Endothelial cell of umbilical vein (primary cell): ENCODE data around the gene TNPO3. TPM values are rescaled to one million over a fixed set of nuclear protein-coding genes. Genes with fewer than 3 reads are reported as not detected.

Experiments used
- BruUV-seq: library from RNA; stranded (reverse); fragments of 400-500 nt; replicated peaks from 2 replicates; lab custom pipeline; 2021; lab: Mats Ljungman, UMichigan
- CTCF ChIA-PET: fragments of 300-600, 350-600 bp; sonication (Branson Sonifier 250); formaldehyde crosslinking; loops from one replicate; lab custom pipeline; 2021; ENCODE audit warnings: antibody characterized with exemption, inconsistent platforms; lab: Charles Lee
- POLR2A ChIA-PET: fragments of 300-600, 350-600 bp; sonication (Branson Sonifier 250); formaldehyde crosslinking; loops from one replicate; lab custom pipeline; 2021; ENCODE audit warnings: antibody characterized with exemption, inconsistent platforms; lab: Charles Lee
- DNase-seq: peaks from one replicate; pipeline ENCODE4 v3.0.0-alpha.2; 2011; ENCODE audit warnings: low read depth, low spot score
- FAIRE-seq: peaks from 2 replicates; lab custom pipeline; 2011; peaks lifted over from hg19 to GRCh38; lab: Jason Lieb, UNC
- H2AFZ ChIP-seq: 2 replicates; pipeline ENCODE4 v1.6.0; 2012; ENCODE audit warnings: low read depth, low read length, control low read depth, inconsistent platforms
- H3K27ac ChIP-seq: 2 replicates; pipeline ENCODE4 v1.5.1; 2011; ENCODE audit warnings: low read depth, mild to moderate bottlenecking, control low read depth, low read length, moderate library complexity; ENCODE audit not compliant: insufficient read depth
- H3K27me3 ChIP-seq, 2 experiments: 2 replicates each; pipeline versions ENCODE4 v1.6.0 to v1.6.1; 2011; ENCODE audit warnings: low read length in 2 of 2, mixed read lengths in 1 of 2; ENCODE audit not compliant: control insufficient read depth in 2 of 2, insufficient read depth in 2 of 2
- H3K36me3 ChIP-seq, 2 experiments: 2 replicates in 1 of 2; 3 replicates in 1 of 2; pipeline ENCODE4 v1.5.1; 2011; ENCODE audit warnings: low read length in 2 of 2, mild to moderate bottlenecking in 1 of 2, moderate library complexity in 1 of 2; ENCODE audit not compliant: control insufficient read depth in 2 of 2, insufficient read depth in 2 of 2; ENCODE audit errors: extremely low read depth in 1 of 2
- H3K4me1 ChIP-seq: 3 replicates; pipeline ENCODE4 v1.5.1; 2011; ENCODE audit warnings: mild to moderate bottlenecking, low read length; ENCODE audit not compliant: control insufficient read depth, insufficient read depth; ENCODE audit errors: extremely low read depth
- H3K4me2 ChIP-seq: 2 replicates; pipeline ENCODE4 v1.6.1; 2011; ENCODE audit warnings: low read length, control low read depth, mixed read lengths; ENCODE audit not compliant: insufficient read depth
- H3K4me3 ChIP-seq, 3 experiments: fragments of 200-600 bp in 1 of 3; sonication (generic), shearing (Covaris generic) in 1 of 3; replicated peaks in 1 of 3; 2 replicates each; pipeline ENCODE4 v1.5.1; 2011 to 2016; ENCODE audit warnings: control low read depth in 3 of 3, low read length in 3 of 3, mild to moderate bottlenecking in 2 of 3, inconsistent platforms in 1 of 3, low read depth in 1 of 3, moderate library complexity in 1 of 3; ENCODE audit not compliant: insufficient read depth in 1 of 3
- H3K79me2 ChIP-seq: 2 replicates; pipeline ENCODE4 v1.6.0; 2012; ENCODE audit warnings: low read length, inconsistent platforms; ENCODE audit not compliant: control insufficient read depth, insufficient read depth
- H3K9ac ChIP-seq: replicated peaks from 2 replicates; pipeline ENCODE3; 2011; ENCODE audit warnings: low read length, control low read depth; ENCODE audit not compliant: insufficient read depth; ENCODE audit errors: extremely low read depth
- H3K9me1 ChIP-seq: replicated peaks from 3 replicates; pipeline ENCODE4 v1.6.0; 2011; ENCODE audit warnings: mild to moderate bottlenecking, low read length; ENCODE audit not compliant: control insufficient read depth, insufficient read depth; ENCODE audit errors: extremely low read depth
- H3K9me3 ChIP-seq: replicated peaks from 2 replicates; pipeline ENCODE4 v1.5.1; 2012; ENCODE audit warnings: low read length, inconsistent platforms; ENCODE audit not compliant: control insufficient read depth, insufficient read depth
- H4K20me1 ChIP-seq: replicated peaks from 2 replicates; pipeline ENCODE3; 2011; ENCODE audit warnings: mild to moderate bottlenecking, low read length; ENCODE audit not compliant: control insufficient read depth, insufficient read depth; ENCODE audit errors: extremely low read depth
- EZH2 ChIP-seq: IDR thresholded peaks from 2 replicates; pipeline ENCODE4 v1.6.1; 2012; ENCODE audit warnings: borderline replicate concordance, low read depth, mild to moderate bottlenecking, moderate library complexity, low read length, inconsistent platforms; ENCODE audit not compliant: severe bottlenecking
- FOS ChIP-seq: IDR thresholded peaks from 2 replicates; pipeline ENCODE4 v1.6.1; 2011; ENCODE audit warnings: mild to moderate bottlenecking, low read length, moderate library complexity, borderline replicate concordance; ENCODE audit not compliant: insufficient read depth
- GATA2 ChIP-seq: IDR thresholded peaks from 2 replicates; pipeline ENCODE4 v1.7.0; 2011; ENCODE audit warnings: low read depth, mild to moderate bottlenecking, moderate library complexity, mixed read lengths, low read length; ENCODE audit not compliant: insufficient read length, insufficient read depth
- JUN ChIP-seq: IDR thresholded peaks from 2 replicates; pipeline ENCODE4 v1.6.1; 2011; ENCODE audit warnings: borderline replicate concordance, low read depth; ENCODE audit not compliant: insufficient read length, insufficient read depth
- MYC ChIP-seq: IDR thresholded peaks from one replicate; pipeline ENCODE4 v1.6.1; 2011; ENCODE audit warnings: mild to moderate bottlenecking, low read depth, low read length
- POLR2A ChIP-seq: IDR thresholded peaks from 2 replicates; pipeline ENCODE4 v1.6.1; 2012; ENCODE audit warnings: low read depth, mild to moderate bottlenecking, control low read depth, low read length
- POLR2AphosphoS5 ChIP-seq: IDR thresholded peaks from 2 replicates; pipeline ENCODE4 v1.6.1; 2012; ENCODE audit warnings: low read depth, mild to moderate bottlenecking, control low read depth, low read length, moderate library complexity; ENCODE audit not compliant: insufficient read depth
- dilution Hi-C: fragments of 300-500 bp; cut with MboI; formaldehyde crosslinking; loops from one replicate; pipeline ENCODE4 v1.15.0; 2019; ENCODE audit warnings: low sequenced_read_pairs; ENCODE audit not compliant: extremely low pct_ligation_motif_present
- intact Hi-C: fragments of 100-400 bp; cut with micrococcal nuclease; formaldehyde crosslinking; loops from one replicate; pipeline ENCODE4 v1.10.0; 2022
- polyA plus RNA-seq, 4 experiments: library from polyadenylated mRNA; depleted of rRNA in 3 of 4; stranded (reverse) in 3 of 4; unstranded in 1 of 4; fragments of >200 nt; gene quantifications; 2 replicates each; pipeline versions ENCODE4 v1.2.1 to v1.2.3, GENCODE V29; 2011 to 2012; ENCODE audit warnings: missing spikeins in 1 of 4
- total RNA-seq: library from RNA; stranded (reverse); gene quantifications from 2 replicates; pipeline ENCODE4 v1.2.3, GENCODE V29; 2021
- TF ChIP-seq, protein P1 (sequence below): IDR thresholded peaks from 2 replicates; pipeline ENCODE4 v1.6.1; 2011; ENCODE audit not compliant: insufficient read depth, insufficient read length
- TF ChIP-seq, protein P2 (sequence below), 2 donors: IDR thresholded peaks; 1 replicate in 1 of 2; 2 replicates in 1 of 2; pipeline ENCODE4 v1.5.1; 2011; ENCODE audit warnings: low read length in 2 of 2, mild to moderate bottlenecking in 2 of 2, moderate library complexity in 2 of 2, control low read depth in 1 of 2, inconsistent platforms in 1 of 2, low read depth in 1 of 2; ENCODE audit not compliant: insufficient read depth in 1 of 2; ENCODE audit errors: extremely low read depth in 1 of 2

Gene TNPO3
- total and polyA plus RNA-seq, 2 donors (not counting 3 experiments of a cell fraction or from before 2014, with no cell fraction given): 29.0 to 46.9 TPM

DNA sequence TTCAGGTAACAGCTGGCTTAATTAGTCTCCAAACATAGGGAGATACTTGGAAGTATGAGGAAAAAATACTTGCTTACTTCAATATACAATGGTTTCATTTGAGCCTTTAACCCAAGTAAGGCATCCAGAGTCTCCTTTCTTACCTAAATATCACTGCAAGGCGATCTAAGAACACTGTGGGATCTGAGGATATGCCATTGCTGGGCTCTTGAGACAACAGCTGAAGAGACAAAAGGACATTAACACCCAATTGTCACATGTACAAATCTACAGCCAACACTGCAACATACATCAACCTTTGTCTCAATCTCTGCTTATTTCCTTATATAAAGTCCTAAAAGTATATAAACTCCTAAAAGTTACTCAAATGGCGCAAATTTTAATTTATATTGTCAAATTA, 72.8 kb downstream of the TNPO3 start:
- Histone ChIP-seq H4K20me1 (no peaks in the 10 kb centered on the region), H3K4me1 (no peaks in the 10 kb centered on the region), H3K27ac (no peak overlapping the region), H3K9ac (no peak overlapping the region), H3K27me3 (no peaks in the 10 kb centered on the region), H3K4me3 (no peak overlapping the region), H3K79me2 (no peaks in the 10 kb centered on the region), H2AFZ (no peak overlapping the region), H3K9me3 (no peaks in the 10 kb centered on the region), H3K4me2 (no peak overlapping the region), H3K9me1 (no peaks in the 10 kb centered on the region), H3K36me3 (peaks cover 9 to 14% of the 10 kb centered on the region in 2 experiments)
- intact Hi-C loops: no loop called here
- DNase-seq (no peak), FAIRE-seq (no peak)
- BruUV-seq: no TSS peak
- TF ChIP-seq, protein P1, sequence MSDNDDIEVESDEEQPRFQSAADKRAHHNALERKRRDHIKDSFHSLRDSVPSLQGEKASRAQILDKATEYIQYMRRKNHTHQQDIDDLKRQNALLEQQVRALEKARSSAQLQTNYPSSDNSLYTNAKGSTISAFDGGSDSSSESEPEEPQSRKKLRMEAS: no peak
- no peak for TF ChIP-seq GATA2
- no peak for TF ChIP-seq FOS
- TF ChIP-seq JUN: no peak
- TF ChIP-seq MYC: no peak
- TF ChIP-seq EZH2: no peak
- TF ChIP-seq, protein P2, sequence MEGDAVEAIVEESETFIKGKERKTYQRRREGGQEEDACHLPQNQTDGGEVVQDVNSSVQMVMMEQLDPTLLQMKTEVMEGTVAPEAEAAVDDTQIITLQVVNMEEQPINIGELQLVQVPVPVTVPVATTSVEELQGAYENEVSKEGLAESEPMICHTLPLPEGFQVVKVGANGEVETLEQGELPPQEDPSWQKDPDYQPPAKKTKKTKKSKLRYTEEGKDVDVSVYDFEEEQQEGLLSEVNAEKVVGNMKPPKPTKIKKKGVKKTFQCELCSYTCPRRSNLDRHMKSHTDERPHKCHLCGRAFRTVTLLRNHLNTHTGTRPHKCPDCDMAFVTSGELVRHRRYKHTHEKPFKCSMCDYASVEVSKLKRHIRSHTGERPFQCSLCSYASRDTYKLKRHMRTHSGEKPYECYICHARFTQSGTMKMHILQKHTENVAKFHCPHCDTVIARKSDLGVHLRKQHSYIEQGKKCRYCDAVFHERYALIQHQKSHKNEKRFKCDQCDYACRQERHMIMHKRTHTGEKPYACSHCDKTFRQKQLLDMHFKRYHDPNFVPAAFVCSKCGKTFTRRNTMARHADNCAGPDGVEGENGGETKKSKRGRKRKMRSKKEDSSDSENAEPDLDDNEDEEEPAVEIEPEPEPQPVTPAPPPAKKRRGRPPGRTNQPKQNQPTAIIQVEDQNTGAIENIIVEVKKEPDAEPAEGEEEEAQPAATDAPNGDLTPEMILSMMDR (IDR thresholded peaks at IDR 0.05; ENCODE audit: extremely low read depth in 1 of 2, insufficient read depth in 1 of 2, low read depth in 1 of 2, low read length in 2 of 2): no peak
- TF ChIP-seq POLR2A: no peak
- TF ChIP-seq POLR2AphosphoS5: no peak
- dilution Hi-C loops: no loop called here
- CTCF ChIA-PET: interaction anchor here (2.5 kb wide), 1 partner anchor 109 kb away, joined by 6 read pairs; no protein-coding TSS in a partner anchor
- POLR2A ChIA-PET: no interaction called here
